SK-N-SH (cell line): Measurements from ENCODE around the gene DRD4.

ENCODE experiments used
- EP300 ChIP-seq, 2 experiments: IDR thresholded peaks; 2 replicates each; pipeline versions ENCODE4 v1.4.0 to v1.6.1; 2012; ENCODE audit warnings: borderline replicate concordance in 1 of 2, low read depth in 1 of 2, low read length in 1 of 2
- FOXM1 ChIP-seq: IDR thresholded peaks from 2 replicates; pipeline ENCODE4 v1.4.0; 2012; ENCODE audit warnings: low read depth, mild to moderate bottlenecking
- GABPA ChIP-seq: IDR thresholded peaks from 2 replicates; pipeline ENCODE4 v1.4.0; 2012; ENCODE audit warnings: low read depth, mild to moderate bottlenecking
- JUND ChIP-seq: IDR thresholded peaks from 2 replicates; pipeline ENCODE4 v1.4.0; 2012
- POLR2AphosphoS5 ChIP-seq: IDR thresholded peaks from 2 replicates; pipeline ENCODE4 v1.6.1; 2012; ENCODE audit warnings: low read depth, low read length
- RFX5 ChIP-seq: IDR thresholded peaks from 2 replicates; pipeline ENCODE4 v1.6.1; 2012; ENCODE audit warnings: mild to moderate bottlenecking, improper control_type of control experiment, low read length
- SMC3 ChIP-seq: IDR thresholded peaks from 2 replicates; pipeline ENCODE4 v1.6.1; 2012; ENCODE audit warnings: low read depth, low read length, improper control_type of control experiment
- YY1 ChIP-seq: IDR thresholded peaks from 2 replicates; pipeline ENCODE4 v1.4.0; 2012; ENCODE audit warnings: low read depth, mild to moderate bottlenecking
- TF ChIP-seq, protein P1 (sequence below): fragments of 200-600 bp; sonication (generic); IDR thresholded peaks from 2 replicates; pipeline ENCODE4 v1.6.1; 2017; ENCODE audit warnings: antibody characterized with exemption, mild to moderate bottlenecking, moderate library complexity

DNA sequence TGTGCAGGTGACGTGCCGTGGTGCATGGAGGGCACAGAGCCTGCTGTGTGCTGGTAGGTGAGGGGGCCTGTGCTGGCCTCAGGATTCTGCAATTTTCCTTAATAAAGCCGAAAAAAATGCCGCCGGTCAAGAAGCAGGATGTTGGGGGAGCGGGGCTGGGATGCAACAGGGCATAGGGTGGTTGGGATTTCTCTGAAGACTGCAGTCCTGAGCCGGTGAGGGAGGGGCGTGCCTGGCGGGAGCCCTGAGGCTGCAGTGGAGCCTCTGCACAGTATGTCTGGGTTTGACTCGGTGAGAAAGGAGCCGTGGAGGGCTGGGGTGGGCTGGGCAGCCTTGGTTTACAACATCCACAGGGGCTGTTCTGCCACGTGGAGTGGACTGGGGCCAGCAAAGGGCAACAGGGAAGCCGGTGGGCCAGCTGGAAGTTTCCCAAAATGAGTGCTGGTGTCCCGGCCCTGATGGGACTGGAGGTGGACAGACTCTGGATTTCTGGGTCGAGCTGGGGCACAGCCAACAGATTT, 13.7 kb upstream of the DRD4 start:
- TF ChIP-seq, protein P1, sequence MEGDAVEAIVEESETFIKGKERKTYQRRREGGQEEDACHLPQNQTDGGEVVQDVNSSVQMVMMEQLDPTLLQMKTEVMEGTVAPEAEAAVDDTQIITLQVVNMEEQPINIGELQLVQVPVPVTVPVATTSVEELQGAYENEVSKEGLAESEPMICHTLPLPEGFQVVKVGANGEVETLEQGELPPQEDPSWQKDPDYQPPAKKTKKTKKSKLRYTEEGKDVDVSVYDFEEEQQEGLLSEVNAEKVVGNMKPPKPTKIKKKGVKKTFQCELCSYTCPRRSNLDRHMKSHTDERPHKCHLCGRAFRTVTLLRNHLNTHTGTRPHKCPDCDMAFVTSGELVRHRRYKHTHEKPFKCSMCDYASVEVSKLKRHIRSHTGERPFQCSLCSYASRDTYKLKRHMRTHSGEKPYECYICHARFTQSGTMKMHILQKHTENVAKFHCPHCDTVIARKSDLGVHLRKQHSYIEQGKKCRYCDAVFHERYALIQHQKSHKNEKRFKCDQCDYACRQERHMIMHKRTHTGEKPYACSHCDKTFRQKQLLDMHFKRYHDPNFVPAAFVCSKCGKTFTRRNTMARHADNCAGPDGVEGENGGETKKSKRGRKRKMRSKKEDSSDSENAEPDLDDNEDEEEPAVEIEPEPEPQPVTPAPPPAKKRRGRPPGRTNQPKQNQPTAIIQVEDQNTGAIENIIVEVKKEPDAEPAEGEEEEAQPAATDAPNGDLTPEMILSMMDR: no peak
- TF ChIP-seq JUND (no peak), POLR2AphosphoS5 (no peak), GABPA (no peak), SMC3 (no peak), RFX5 (no peak), FOXM1 (no peak), YY1 (no peak), EP300 (IDR thresholded peaks at IDR 0.05; ENCODE audit: borderline replicate concordance in 1 of 2, low read depth in 1 of 2, low read length in 1 of 2) (no peak)
